Suprapubic skin (tissue), 4 donors: Measurements from ENCODE around the gene CDH13. TPM values are rescaled to one million over a fixed set of nuclear protein-coding genes. Genes with fewer than 3 reads are reported as not detected.
A peak's percentile ranks its signal among the peaks of the same experiment; 100 is the strongest.

ENCODE experiments used
- DNase-seq, 2 donors: peaks; one replicate each; pipeline ENCODE4 v3.0.0-alpha.2; 2019; ENCODE audit warnings: low spot score in 2 of 2
- H3K27ac ChIP-seq: fragments of 200-600 bp; sonication (generic); one replicate; pipeline ENCODE4 v1.5.1; 2019
- H3K27me3 ChIP-seq: fragments of 200-600 bp; sonication (generic); one replicate; pipeline ENCODE4 v1.5.1; 2019
- H3K36me3 ChIP-seq: fragments of 200-600 bp; sonication (generic); one replicate; pipeline ENCODE4 v1.5.1; 2019
- H3K4me1 ChIP-seq: fragments of 200-600 bp; sonication (generic); one replicate; pipeline ENCODE4 v1.5.1; 2019
- H3K4me3 ChIP-seq: fragments of 200-600 bp; sonication (generic); one replicate; pipeline ENCODE4 v1.5.1; 2019; ENCODE audit warnings: mild to moderate bottlenecking
- H3K9me3 ChIP-seq: fragments of 200-600 bp; sonication (generic); one replicate; pipeline ENCODE4 v1.5.1; 2019
- EP300 ChIP-seq: sonication (generic); formaldehyde crosslinking; IDR thresholded peaks from one replicate; pipeline ENCODE4 v1.6.1; 2017; ENCODE audit warnings: antibody characterized with exemption
- POLR2A ChIP-seq, 2 donors: fragments of 450-650 bp; IDR thresholded peaks; one replicate each; pipeline ENCODE4 v1.6.1; 2017; ENCODE audit warnings: antibody characterized with exemption in 2 of 2, mild to moderate bottlenecking in 2 of 2, moderate library complexity in 2 of 2
- POLR2AphosphoS5 ChIP-seq, 3 donors: sonication (generic); formaldehyde crosslinking; IDR thresholded peaks; one replicate each; pipeline ENCODE4 v1.6.1; 2017; ENCODE audit warnings: antibody characterized with exemption in 3 of 3
- WGBS: methylation state at CpG from one replicate; pipeline ENCODE4 v1.1.5; 2018; 5-methylcytosine and 5-hydroxymethylcytosine counted together
- total RNA-seq, 4 donors: library from RNA; depleted of rRNA; stranded (reverse); fragments of >200 nt; gene quantifications; one replicate each; pipeline ENCODE4 v1.1.0, GENCODE V29; 2016
- TF ChIP-seq, protein P1 (sequence below), 2 donors: fragments of 200-600 bp in 1 of 2; fragments of 450-650 bp in 1 of 2; sonication (generic) in 1 of 2; IDR thresholded peaks; one replicate each; pipeline ENCODE4 v1.5.1; 2016 to 2019; ENCODE audit warnings: antibody characterized with exemption in 2 of 2, mild to moderate bottlenecking in 1 of 2, moderate library complexity in 1 of 2

CDH13 gene
- total RNA-seq, 4 donors from 2014 or later = 90.4 to 176 (median 139) TPM

DNA sequence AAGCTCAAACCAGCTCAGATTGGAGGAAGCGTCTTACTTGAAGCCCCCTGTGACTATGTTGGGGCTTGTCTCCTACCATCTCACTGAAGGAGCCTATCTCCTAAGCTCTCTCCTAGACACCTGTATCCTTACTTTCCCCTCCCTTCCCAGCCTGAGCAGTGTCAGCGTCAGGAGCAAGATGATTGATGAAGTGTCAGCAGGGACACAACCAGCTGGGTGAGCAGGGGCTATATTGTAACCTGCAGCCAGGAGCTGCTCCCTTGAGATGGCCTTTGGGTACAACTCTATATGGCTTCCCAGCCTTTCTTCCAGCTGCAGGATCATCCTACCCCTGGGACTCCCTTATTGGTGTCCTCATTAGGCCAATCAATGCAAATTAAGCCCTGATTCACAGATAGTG lies 1097.8 kb downstream of the CDH13 start:
- Histone ChIP-seq H3K4me3 (no peak overlapping the region), H3K27ac (no peak overlapping the region), H3K36me3 (no peaks in the 10 kb centered on the region), H3K4me1 (no peaks in the 10 kb centered on the region), H3K27me3 (no peaks in the 10 kb centered on the region), H3K9me3 (no peaks in the 10 kb centered on the region)
- TF ChIP-seq POLR2AphosphoS5 (IDR thresholded peaks at IDR 0.05) (no peak), POLR2A (IDR thresholded peaks at IDR 0.05) (no peak), EP300 (no peak)
- TF ChIP-seq, protein P1, sequence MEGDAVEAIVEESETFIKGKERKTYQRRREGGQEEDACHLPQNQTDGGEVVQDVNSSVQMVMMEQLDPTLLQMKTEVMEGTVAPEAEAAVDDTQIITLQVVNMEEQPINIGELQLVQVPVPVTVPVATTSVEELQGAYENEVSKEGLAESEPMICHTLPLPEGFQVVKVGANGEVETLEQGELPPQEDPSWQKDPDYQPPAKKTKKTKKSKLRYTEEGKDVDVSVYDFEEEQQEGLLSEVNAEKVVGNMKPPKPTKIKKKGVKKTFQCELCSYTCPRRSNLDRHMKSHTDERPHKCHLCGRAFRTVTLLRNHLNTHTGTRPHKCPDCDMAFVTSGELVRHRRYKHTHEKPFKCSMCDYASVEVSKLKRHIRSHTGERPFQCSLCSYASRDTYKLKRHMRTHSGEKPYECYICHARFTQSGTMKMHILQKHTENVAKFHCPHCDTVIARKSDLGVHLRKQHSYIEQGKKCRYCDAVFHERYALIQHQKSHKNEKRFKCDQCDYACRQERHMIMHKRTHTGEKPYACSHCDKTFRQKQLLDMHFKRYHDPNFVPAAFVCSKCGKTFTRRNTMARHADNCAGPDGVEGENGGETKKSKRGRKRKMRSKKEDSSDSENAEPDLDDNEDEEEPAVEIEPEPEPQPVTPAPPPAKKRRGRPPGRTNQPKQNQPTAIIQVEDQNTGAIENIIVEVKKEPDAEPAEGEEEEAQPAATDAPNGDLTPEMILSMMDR (IDR thresholded peaks at IDR 0.05) = no peak
- DNase-seq = no peak
- 78% methylated on average over 2 of the region's 2 CpGs for WGBS

DNA sequence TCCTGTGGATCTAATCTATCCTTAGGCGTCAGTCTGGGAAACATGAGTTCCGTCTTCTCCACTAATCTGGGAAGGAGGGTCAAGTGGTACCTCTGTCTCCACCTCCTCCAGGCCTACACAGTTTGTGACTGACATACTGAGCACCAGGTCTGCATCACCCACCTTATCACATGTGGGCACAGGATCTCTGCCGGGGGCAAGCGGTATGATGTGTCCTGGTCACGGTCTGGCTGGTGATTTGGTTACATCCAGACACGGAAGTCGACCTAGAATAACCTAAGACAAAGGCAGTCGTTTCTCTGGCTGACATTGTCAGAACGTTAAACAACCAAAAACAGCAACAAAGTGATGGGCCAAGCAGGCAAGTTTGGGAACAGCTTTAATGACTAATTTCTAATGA lies 1098.5 kb downstream of the CDH13 start:
- peak in 1 of 2 donors; percentile 57 for DNase-seq
- H3K4me1 ChIP-seq = no peaks in the 10 kb centered on the region
- H3K9me3 ChIP-seq = no peaks in the 10 kb centered on the region
- no peak for TF ChIP-seq EP300
- TF ChIP-seq, protein P1 (IDR thresholded peaks at IDR 0.05) = no peak
- TF ChIP-seq POLR2AphosphoS5 (IDR thresholded peaks at IDR 0.05) = no peak
- no peak for TF ChIP-seq POLR2A (IDR thresholded peaks at IDR 0.05)
- 78% methylated on average over 8 of the region's 9 CpGs for WGBS
- no peak overlapping the region for H3K27ac ChIP-seq
- H3K4me3 ChIP-seq = no peak overlapping the region
- no peaks in the 10 kb centered on the region for H3K27me3 ChIP-seq
- no peaks in the 10 kb centered on the region for H3K36me3 ChIP-seq

DNA sequence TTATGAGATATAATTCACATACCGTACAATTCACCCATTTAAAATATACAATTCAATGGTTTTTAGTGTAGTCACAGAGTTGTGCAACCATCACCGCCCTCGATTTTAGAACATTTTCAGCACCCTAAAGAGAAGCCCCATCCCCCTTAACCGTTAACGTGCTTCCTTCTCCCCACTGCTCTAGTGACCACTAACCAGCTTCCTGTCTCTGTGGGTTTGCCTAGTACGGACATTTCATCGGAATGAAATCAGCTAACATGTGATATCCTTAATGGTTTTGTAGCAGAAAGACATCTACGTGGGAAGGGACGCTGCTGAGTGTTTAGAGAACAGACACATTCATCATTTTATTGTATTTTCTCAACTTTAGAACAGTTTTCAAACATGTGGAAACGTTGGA lies 1100.2 kb downstream of the CDH13 start:
- TF ChIP-seq, protein P1 (IDR thresholded peaks at IDR 0.05) = no peak
- TF ChIP-seq EP300 (no peak), POLR2A (IDR thresholded peaks at IDR 0.05) (no peak), POLR2AphosphoS5 (IDR thresholded peaks at IDR 0.05) (no peak)
- Histone ChIP-seq H3K9me3 (no peaks in the 10 kb centered on the region), H3K36me3 (no peaks in the 10 kb centered on the region), H3K27me3 (no peaks in the 10 kb centered on the region), H3K4me1 (no peaks in the 10 kb centered on the region), H3K4me3 (no peak overlapping the region), H3K27ac (no peak overlapping the region)
- DNase-seq = no peak
- WGBS = 76% methylated on average over 10 of the region's 10 CpGs

DNA sequence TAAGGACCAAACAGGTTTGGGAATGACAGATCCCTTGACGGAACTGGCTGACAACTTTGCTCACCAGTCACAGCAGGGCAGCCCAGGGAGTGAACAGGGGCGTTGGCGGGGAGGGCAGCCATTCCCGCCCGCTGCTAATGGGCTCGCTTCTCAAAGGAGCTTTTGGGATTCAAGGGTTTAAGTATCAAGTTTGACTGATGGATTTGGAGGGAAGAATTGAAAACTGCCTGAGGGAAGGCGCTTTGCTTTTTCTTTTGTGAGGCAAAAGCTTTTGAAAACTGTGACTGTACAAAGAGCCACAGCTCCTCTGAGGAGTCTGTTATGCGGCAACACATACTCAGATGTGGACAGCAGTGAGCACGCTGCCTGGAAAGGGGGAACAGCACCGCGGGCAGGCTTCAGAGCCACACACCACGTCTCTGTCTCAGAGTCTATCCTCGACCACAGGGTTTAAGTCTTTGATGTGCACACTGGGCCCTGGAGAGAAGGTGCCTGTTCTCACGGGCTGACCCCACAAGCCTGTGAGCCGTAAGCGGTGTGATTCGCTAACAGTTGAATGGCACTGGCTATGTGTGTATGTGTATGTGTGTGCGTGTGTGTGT lies 1101.1 kb downstream of the CDH13 start:
- Histone ChIP-seq H3K4me1 (no peaks in the 10 kb centered on the region), H3K9me3 (no peaks in the 10 kb centered on the region), H3K27ac (no peak overlapping the region), H3K36me3 (no peaks in the 10 kb centered on the region), H3K4me3 (no peak overlapping the region), H3K27me3 (no peaks in the 10 kb centered on the region)
- 85% methylated on average over 18 of the region's 18 CpGs for WGBS
- no peak for DNase-seq
- TF ChIP-seq, protein P1 (IDR thresholded peaks at IDR 0.05) = no peak
- TF ChIP-seq POLR2A (IDR thresholded peaks at IDR 0.05) (no peak), EP300 (no peak), POLR2AphosphoS5 (IDR thresholded peaks at IDR 0.05) (no peak)

DNA sequence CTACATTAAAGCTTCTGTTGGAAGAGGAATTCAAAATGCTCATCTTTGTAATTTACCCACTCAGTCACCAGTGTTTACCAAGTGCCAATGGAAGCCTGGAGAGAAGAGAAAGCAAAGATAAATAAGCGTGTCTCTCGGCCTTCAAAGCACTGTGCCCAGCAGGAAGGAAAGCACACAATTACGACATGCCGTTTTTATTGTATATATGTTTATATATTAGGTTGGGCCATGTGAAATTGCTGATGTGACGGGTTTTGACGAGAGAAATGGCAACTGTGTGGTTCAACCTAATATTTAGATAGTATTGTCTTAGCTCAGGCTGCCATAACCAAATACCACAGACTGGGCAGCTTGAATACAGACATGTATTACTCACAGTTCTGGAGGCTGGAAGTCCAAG lies 1101.7 kb downstream of the CDH13 start:
- no peak for DNase-seq
- H3K36me3 ChIP-seq = no peaks in the 10 kb centered on the region
- TF ChIP-seq POLR2AphosphoS5 (IDR thresholded peaks at IDR 0.05) = no peak
- no peak for TF ChIP-seq POLR2A (IDR thresholded peaks at IDR 0.05)
- no peak for TF ChIP-seq EP300
- TF ChIP-seq, protein P1 (IDR thresholded peaks at IDR 0.05) = no peak
- no peaks in the 10 kb centered on the region for H3K27me3 ChIP-seq
- 78% methylated on average over 6 of the region's 6 CpGs for WGBS
- no peak overlapping the region for H3K27ac ChIP-seq
- H3K9me3 ChIP-seq = no peaks in the 10 kb centered on the region
- no peaks in the 10 kb centered on the region for H3K4me1 ChIP-seq
- H3K4me3 ChIP-seq = no peak overlapping the region
